Measurements from ENCODE around the gene CACNA1H. TPM values are rescaled to one million over a fixed set of nuclear protein-coding genes. Genes with fewer than 3 reads are reported as not detected.

Gene CACNA1H
- total and polyA plus RNA-seq, 2 of the 8 experiments (the other 6 are each of a cell fraction or from before 2014, with no cell fraction given), result 14.0 to 28.7 TPM

- H3K4me1 ChIP-seq (replicated peaks in 1 of 4; ENCODE audit: control insufficient read depth in 3 of 4, insufficient read depth in 4 of 4, low read length in 3 of 4), result peaks cover 0 to 9% (median 2%) of the 10 kb centered on the region in 4 experiments; a peak in 4 of 7 replicates
- no peak overlapping the region for H3K4me2 ChIP-seq (ENCODE audit: insufficient read depth in 1 of 2, low read depth in 2 of 2, low read length in 2 of 2)
- H4K8ac ChIP-seq (ENCODE audit: extremely low read depth, insufficient read depth, low read length), result no peak overlapping the region
- H3K27me3 ChIP-seq (replicated peaks in 1 of 4; ENCODE audit: control insufficient read depth in 3 of 4, extremely low read depth in 1 of 4, insufficient read depth in 3 of 4, low read length in 3 of 4), result no peaks in the 10 kb centered on the region
- DNase-seq (ENCODE audit: low read depth in 1 of 2, low spot score in 2 of 2) (no peak), FAIRE-seq (no peak)
- no peak overlapping the region for H3K4me3 ChIP-seq (ENCODE audit: extremely low read depth in 1 of 4, insufficient read depth in 2 of 4, low read depth in 3 of 4, low read length in 4 of 4)
- no peak overlapping the region for H2BK5ac ChIP-seq (ENCODE audit: low read depth, low read length)
- H2BK12ac ChIP-seq (ENCODE audit: low read depth, low read length), result no peak overlapping the region
- 0 out of 2 replicates have a peak overlapping the region, but pooled peaks have one; percentile 29 for H2BK15ac ChIP-seq (ENCODE audit: low read length)
- H3K14ac ChIP-seq (ENCODE audit: insufficient read length), result no peak overlapping the region
- no peak overlapping the region for H3K56ac ChIP-seq (replicated peaks; ENCODE audit: insufficient read length, low read depth, low read length)
- no peak overlapping the region for H4K5ac ChIP-seq (ENCODE audit: insufficient read length, low read depth, low read length)
- H3K23me2 ChIP-seq (ENCODE audit: low read depth, low read length), result no peaks in the 10 kb centered on the region
- H3K27ac ChIP-seq (ENCODE audit: low read depth, low read length), result no peak overlapping the region
- H3K9me3 ChIP-seq (ENCODE audit: insufficient read depth in 2 of 2, low read depth in 1 of 2, low read length in 1 of 2), result no peaks in the 10 kb centered on the region
- TF ChIP-seq SUZ12 (IDR thresholded peaks at IDR 0.05; ENCODE audit: low read length), result no peak
- TF ChIP-seq KDM5A (IDR thresholded peaks at IDR 0.05; ENCODE audit: low read length), result no peak
- TF ChIP-seq RBBP5 (IDR thresholded peaks at IDR 0.05; ENCODE audit: borderline replicate concordance, low read depth, low read length), result no peak
- no peak for TF ChIP-seq E2F6 (IDR thresholded peaks at IDR 0.05)
- no peak for TF ChIP-seq EP300 (IDR thresholded peaks at IDR 0.05; ENCODE audit: borderline replicate concordance in 1 of 2, low read depth in 2 of 2, low read length in 2 of 2)
- TF ChIP-seq SP2 (IDR thresholded peaks at IDR 0.05; ENCODE audit: low read length), result no peak
- TF ChIP-seq SP1 (IDR thresholded peaks at IDR 0.05; ENCODE audit: low read depth, low read length), result no peak
- no peak for TF ChIP-seq CHD2 (IDR thresholded peaks at IDR 0.05; ENCODE audit: low read length)
- no peak for TF ChIP-seq ZNF274 (IDR thresholded peaks at IDR 0.05; ENCODE audit: borderline replicate concordance, extremely low read depth, low read length)
- H3K23ac ChIP-seq (ENCODE audit: insufficient read length), result no peak overlapping the region
- no peak overlapping the region for H3K9ac ChIP-seq (replicated peaks in 1 of 4; ENCODE audit: extremely low read depth in 1 of 4, low read depth in 3 of 4, low read length in 3 of 4)
- no peak overlapping the region for H2BK20ac ChIP-seq (ENCODE audit: low read length)
- H2BK120ac ChIP-seq (replicated peaks; ENCODE audit: low read depth, low read length), result no peak overlapping the region
- no peak overlapping the region for H2AK5ac ChIP-seq (ENCODE audit: low read depth, low read length)
- no peaks in the 10 kb centered on the region; the same call in 1 of the 2 replicates for H3K79me1 ChIP-seq (ENCODE audit: low read depth, low read length)
- peaks cover 0 to 7% (median 3%) of the 10 kb centered on the region in 4 experiments; a peak in 3 of 8 replicates for H3K36me3 ChIP-seq (ENCODE audit: control insufficient read depth in 2 of 4, insufficient read depth in 4 of 4, low read length in 3 of 4)
- ChIA-PET CTCF (ENCODE audit: partially characterized antibody) (interaction anchor here (1.2 to 1.9 kb wide), 6 partner anchors 9 to 127 kb away, joined by 3 to 16 read pairs (median 4); no protein-coding TSS in a partner anchor), POLR2A (ENCODE audit: partially characterized antibody) (no interaction called here)
- H3K4ac ChIP-seq (replicated peaks; ENCODE audit: insufficient read length, low read depth, low read length), result no peak overlapping the region
- H2AFZ ChIP-seq (ENCODE audit: low read length), result no peak overlapping the region
- H4K20me1 ChIP-seq (replicated peaks in 1 of 2; ENCODE audit: control insufficient read depth in 1 of 2, insufficient read depth in 2 of 2, low read length in 2 of 2), result peaks cover 11 to 40% of the 10 kb centered on the region in 2 experiments
- H3K18ac ChIP-seq (ENCODE audit: extremely low read depth, low read length), result no peak overlapping the region
- 91% methylated on average over 11 of the region's 11 CpGs; no CpG with 5 or more reads in 1 of the 2 experiments for WGBS, 2 experiments (ENCODE audit: extremely low coverage in 1 of 2, insufficient coverage in 1 of 2, insufficient read length in 1 of 2, insufficient replicate concordance in 2 of 2, low coverage in 1 of 2, low lambda C conversion rate in 2 of 2, missing lambda C conversion rate in 1 of 2)
- no peak overlapping the region for H4K91ac ChIP-seq (replicated peaks; ENCODE audit: insufficient read length, low read length)
- H3K79me2 ChIP-seq (ENCODE audit: control insufficient read depth in 1 of 2, insufficient read depth in 2 of 2, low read length in 2 of 2), result no peaks in the 10 kb centered on the region
Observed at GRCh38 chr16:1196494-1196893, 43.6 kb downstream of the CACNA1H start.
